HepG2 (cell line): Measurements from ENCODE around the gene ZSCAN31. TPM values are rescaled to one million over a fixed set of nuclear protein-coding genes. Genes with fewer than 3 reads are reported as not detected.

Experiments used
- AGO1 ChIP-seq: fragments of 200-400 bp; formaldehyde crosslinking; IDR thresholded peaks from 2 replicates; pipeline ENCODE4 v1.6.1; 2017; ENCODE audit warnings: mild to moderate bottlenecking, low read depth, low read length, moderate library complexity; ENCODE audit not compliant: poor library complexity, severe bottlenecking
- CC2D1A ChIP-seq: sonication (generic); formaldehyde crosslinking; IDR thresholded peaks from 2 replicates; pipeline ENCODE4 v1.8.1; 2023; ENCODE audit warnings: mild to moderate bottlenecking, missing genetic modification reagents
- EEA1 ChIP-seq: sonication (generic); formaldehyde crosslinking; IDR thresholded peaks from 2 replicates; pipeline ENCODE4 v1.5.1; 2020; ENCODE audit warnings: mild to moderate bottlenecking, missing genetic modification reagents, borderline replicate concordance
- ELF1 ChIP-seq: sonication (generic); formaldehyde crosslinking; IDR thresholded peaks from 2 replicates; pipeline ENCODE4 v1.4.0; 2020; ENCODE audit warnings: missing genetic modification reagents
- FOXK2 ChIP-seq: fragments of 450-650 bp; IDR thresholded peaks from 2 replicates; pipeline ENCODE4 v1.6.1; 2016
- MBD4 ChIP-seq: IDR thresholded peaks from 2 replicates; pipeline ENCODE4 v1.6.1; 2012; ENCODE audit warnings: low read length, inconsistent platforms, borderline replicate concordance
- NPAS2 ChIP-seq: sonication (generic); formaldehyde crosslinking; IDR thresholded peaks from 2 replicates; pipeline ENCODE4 v1.8.0; 2022; ENCODE audit warnings: mild to moderate bottlenecking, missing genetic modification reagents, borderline replicate concordance
- SATB2 ChIP-seq: sonication (generic); formaldehyde crosslinking; IDR thresholded peaks from 2 replicates; pipeline ENCODE4 v1.5.0; 2020; ENCODE audit warnings: missing genetic modification reagents
- SIN3A ChIP-seq: IDR thresholded peaks from 2 replicates; pipeline ENCODE4 v1.6.1; 2011; ENCODE audit warnings: low read depth, mild to moderate bottlenecking, control low read depth, low read length, borderline replicate concordance
- U2AF2 ChIP-seq: fragments of 200-400 bp; formaldehyde crosslinking; IDR thresholded peaks from 2 replicates; pipeline ENCODE4 v1.6.1; 2017; ENCODE audit warnings: low read depth, mild to moderate bottlenecking, low read length
- ZNF83 ChIP-seq: sonication (generic); formaldehyde crosslinking; IDR thresholded peaks from 2 replicates; pipeline ENCODE4 v1.4.0; 2020; ENCODE audit warnings: missing genetic modification reagents, mild to moderate bottlenecking, borderline replicate concordance
- ZSCAN30 ChIP-seq: sonication (generic); formaldehyde crosslinking; IDR thresholded peaks from 2 replicates; pipeline ENCODE4 v1.5.0; 2020; ENCODE audit warnings: mild to moderate bottlenecking, missing genetic modification reagents
- polyA plus RNA-seq, 8 experiments: library from polyadenylated mRNA; depleted of rRNA in 3 of 8; stranded (reverse) in 7 of 8; unstranded in 1 of 8; fragments of >200 nt; fragmentation: Illumina TruSeq in 4 of 8; extraction: Trizol in 4 of 8; gene quantifications; 2 replicates each; pipeline versions ENCODE4 v1.2.1 to v1.2.3, GENCODE V29; 2011 to 2016; ENCODE audit warnings: low read depth in 4 of 8, missing spikeins in 1 of 8, mixed read lengths in 1 of 8; ENCODE audit not compliant: insufficient read depth in 1 of 8
- total RNA-seq, 5 experiments: library from RNA; depleted of rRNA; stranded (reverse); fragments of >200 nt; fragmentation: Illumina TruSeq; extraction: Trizol; gene quantifications; 2 replicates each; pipeline ENCODE4 v1.2.3, GENCODE V29; 2016; ENCODE audit warnings: low read depth in 1 of 5
- TF ChIP-seq, protein P1 (sequence below): IDR thresholded peaks from 2 replicates; pipeline ENCODE4 v1.6.1; 2018; ENCODE audit warnings: missing genetic modification reagents, mild to moderate bottlenecking, missing compliant biosample characterization
- TF ChIP-seq, protein P2 (sequence below): sonication (generic); formaldehyde crosslinking; IDR thresholded peaks from 2 replicates; pipeline ENCODE4 v1.9.0; 2021; ENCODE audit warnings: missing genetic modification reagents, borderline replicate concordance
- TF ChIP-seq, protein P3 (sequence below): sonication (generic); formaldehyde crosslinking; IDR thresholded peaks from 2 replicates; pipeline ENCODE4 v1.4.0; 2020; ENCODE audit warnings: mild to moderate bottlenecking, missing genetic modification reagents
- TF ChIP-seq, protein P4 (sequence below): sonication (generic); formaldehyde crosslinking; IDR thresholded peaks from 2 replicates; pipeline ENCODE4 v1.4.0; 2020; ENCODE audit warnings: missing genetic modification reagents

Gene ZSCAN31
- total and polyA plus RNA-seq, 2 of the 13 experiments (the other 11 are each of a cell fraction or from before 2014, with no cell fraction given), result 5.3 to 6.2 TPM

DNA sequence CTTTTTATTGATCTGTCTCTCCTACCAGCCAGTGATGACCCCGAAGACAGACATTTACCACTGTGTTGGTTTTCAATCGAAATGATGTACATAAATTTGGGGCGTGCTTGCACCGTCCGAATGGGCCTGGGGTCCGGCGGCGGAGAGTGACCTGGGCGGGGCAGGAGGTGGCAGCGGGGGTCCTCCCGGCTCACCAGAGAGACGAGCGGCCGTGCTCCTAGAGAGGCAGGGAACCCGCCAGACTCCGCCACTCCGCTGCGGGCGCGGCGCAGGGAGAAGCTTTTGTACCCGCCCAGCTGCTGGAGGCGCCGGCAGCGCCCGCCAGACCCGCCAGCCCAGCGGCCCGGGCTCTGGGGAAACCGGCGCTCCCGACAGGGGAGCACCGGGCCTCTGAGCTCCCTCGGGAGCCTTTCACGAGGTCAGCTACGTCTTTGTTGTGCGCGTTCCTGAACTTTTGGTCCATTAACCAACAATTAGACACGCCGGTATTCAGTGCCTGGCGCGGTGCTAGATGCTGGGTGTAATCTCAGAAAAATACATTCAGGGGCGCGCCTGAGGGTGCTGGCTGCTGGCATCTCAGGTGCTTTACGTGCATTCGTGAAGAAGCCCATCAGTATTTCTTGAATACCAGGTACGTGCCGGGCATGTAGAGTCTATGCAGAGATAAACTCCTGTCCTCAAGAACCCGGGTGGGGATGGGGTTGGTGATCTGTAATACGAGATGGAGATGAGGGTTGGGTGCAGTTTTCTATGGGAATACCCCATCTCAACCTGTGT is 54.5 kb downstream of the ZSCAN31 start, which contains the start of gene PGBD1 (continued):
- TF ChIP-seq, protein P1, sequence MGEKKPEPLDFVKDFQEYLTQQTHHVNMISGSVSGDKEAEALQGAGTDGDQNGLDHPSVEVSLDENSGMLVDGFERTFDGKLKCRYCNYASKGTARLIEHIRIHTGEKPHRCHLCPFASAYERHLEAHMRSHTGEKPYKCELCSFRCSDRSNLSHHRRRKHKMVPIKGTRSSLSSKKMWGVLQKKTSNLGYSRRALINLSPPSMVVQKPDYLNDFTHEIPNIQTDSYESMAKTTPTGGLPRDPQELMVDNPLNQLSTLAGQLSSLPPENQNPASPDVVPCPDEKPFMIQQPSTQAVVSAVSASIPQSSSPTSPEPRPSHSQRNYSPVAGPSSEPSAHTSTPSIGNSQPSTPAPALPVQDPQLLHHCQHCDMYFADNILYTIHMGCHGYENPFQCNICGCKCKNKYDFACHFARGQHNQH, result peak; percentile 81; the same call in 1 of the 2 replicates
- no peak for TF ChIP-seq EEA1 (CRISPR knock-in tag)
- peak; percentile 48; the same call in 1 of the 2 replicates for TF ChIP-seq ELF1 (CRISPR knock-in tag)
- no peak for TF ChIP-seq MBD4
- no peak for TF ChIP-seq AGO1
- TF ChIP-seq SATB2 (CRISPR knock-in tag), result 0 out of 2 replicates have a peak, but pooled peaks have one; percentile 73
- TF ChIP-seq NPAS2, result no peak
- TF ChIP-seq FOXK2, result no peak
- no peak for TF ChIP-seq CC2D1A (CRISPR knock-in tag)
- TF ChIP-seq U2AF2, result no peak
- peak; percentile 83; the same call in 1 of the 2 replicates for TF ChIP-seq SIN3A
- TF ChIP-seq, protein P2, sequence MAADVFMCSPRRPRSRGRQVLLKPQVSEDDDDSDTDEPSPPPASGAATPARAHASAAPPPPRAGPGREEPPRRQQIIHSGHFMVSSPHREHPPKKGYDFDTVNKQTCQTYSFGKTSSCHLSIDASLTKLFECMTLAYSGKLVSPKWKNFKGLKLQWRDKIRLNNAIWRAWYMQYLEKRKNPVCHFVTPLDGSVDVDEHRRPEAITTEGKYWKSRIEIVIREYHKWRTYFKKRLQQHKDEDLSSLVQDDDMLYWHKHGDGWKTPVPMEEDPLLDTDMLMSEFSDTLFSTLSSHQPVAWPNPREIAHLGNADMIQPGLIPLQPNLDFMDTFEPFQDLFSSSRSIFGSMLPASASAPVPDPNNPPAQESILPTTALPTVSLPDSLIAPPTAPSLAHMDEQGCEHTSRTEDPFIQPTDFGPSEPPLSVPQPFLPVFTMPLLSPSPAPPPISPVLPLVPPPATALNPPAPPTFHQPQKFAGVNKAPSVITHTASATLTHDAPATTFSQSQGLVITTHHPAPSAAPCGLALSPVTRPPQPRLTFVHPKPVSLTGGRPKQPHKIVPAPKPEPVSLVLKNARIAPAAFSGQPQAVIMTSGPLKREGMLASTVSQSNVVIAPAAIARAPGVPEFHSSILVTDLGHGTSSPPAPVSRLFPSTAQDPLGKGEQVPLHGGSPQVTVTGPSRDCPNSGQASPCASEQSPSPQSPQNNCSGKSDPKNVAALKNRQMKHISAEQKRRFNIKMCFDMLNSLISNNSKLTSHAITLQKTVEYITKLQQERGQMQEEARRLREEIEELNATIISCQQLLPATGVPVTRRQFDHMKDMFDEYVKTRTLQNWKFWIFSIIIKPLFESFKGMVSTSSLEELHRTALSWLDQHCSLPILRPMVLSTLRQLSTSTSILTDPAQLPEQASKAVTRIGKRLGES (CRISPR knock-in tag), result no peak
- TF ChIP-seq, protein P3, sequence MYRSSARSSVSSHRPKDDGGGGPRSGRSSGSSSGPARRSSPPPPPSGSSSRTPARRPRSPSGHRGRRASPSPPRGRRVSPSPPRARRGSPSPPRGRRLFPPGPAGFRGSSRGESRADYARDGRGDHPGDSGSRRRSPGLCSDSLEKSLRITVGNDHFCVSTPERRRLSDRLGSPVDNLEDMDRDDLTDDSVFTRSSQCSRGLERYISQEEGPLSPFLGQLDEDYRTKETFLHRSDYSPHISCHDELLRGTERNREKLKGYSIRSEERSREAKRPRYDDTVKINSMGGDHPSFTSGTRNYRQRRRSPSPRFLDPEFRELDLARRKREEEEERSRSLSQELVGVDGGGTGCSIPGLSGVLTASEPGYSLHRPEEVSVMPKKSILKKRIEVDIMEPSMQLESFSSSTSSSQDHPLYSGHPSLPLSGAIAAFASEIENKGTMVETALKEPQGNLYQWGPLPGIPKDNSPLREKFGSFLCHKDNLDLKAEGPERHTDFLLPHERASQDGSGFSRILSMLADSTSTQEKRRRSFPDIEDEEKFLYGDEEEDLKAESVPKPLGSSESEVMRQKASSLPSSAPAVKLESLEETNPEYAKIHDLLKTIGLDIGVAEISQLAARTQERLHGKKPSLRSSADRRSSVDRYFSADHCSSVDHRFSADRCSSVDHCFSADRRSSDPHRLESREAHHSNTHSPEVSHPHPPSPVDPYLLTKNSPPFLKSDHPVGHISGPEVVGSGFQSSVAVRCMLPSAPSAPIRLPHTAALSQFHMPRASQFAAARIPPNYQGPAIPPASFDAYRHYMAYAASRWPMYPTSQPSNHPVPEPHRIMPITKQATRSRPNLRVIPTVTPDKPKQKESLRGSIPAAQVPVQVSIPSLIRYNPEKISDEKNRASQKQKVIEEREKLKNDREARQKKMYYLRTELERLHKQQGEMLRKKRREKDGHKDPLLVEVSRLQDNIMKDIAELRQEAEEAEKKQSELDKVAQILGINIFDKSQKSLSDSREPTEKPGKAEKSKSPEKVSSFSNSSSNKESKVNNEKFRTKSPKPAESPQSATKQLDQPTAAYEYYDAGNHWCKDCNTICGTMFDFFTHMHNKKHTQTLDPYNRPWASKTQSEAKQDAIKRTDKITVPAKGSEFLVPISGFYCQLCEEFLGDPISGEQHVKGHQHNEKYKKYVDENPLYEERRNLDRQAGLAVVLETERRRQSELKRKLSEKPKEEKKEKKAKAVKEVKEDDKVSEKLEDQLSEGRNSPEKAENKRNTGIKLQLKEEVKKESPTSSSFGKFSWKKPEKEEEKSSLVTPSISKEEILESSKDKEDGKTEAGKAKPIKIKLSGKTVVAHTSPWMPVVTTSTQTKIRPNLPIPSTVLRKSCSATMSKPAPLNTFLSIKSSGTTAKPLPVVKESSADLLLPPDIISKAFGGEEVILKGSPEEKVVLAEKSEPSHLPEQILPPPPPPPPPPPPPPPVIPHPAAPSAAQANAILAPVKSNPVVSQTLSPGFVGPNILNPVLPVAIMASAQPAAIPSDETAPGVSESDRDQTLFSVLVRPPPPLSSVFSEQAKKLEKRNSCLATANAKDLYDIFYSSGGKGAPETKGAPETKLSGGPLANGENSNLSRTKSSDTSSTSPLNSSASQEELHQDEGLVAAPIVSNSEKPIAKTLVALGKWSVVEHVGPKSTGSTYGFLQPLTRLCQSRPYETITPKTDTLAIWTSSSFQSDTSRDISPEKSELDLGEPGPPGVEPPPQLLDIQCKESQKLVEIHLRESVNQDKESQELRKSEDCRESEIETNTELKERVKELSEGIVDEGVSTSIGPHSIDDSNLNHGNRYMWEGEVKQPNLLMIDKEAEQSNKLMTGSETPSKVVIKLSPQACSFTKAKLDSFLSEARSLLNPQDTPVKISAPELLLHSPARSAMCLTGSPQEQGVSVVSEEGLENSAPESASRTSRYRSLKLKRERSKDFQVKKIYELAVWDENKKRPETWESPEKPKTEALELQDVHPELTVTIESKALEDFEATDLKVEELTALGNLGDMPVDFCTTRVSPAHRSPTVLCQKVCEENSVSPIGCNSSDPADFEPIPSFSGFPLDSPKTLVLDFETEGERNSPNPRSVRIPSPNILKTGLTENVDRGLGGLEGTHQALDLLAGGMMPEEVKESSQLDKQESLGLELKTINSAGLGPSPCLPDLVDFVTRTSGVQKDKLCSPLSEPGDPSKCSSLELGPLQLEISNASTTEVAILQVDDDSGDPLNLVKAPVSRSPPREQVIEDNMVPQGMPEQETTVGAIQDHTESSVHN (CRISPR knock-in tag), result peak; percentile 43; the same call in 1 of the 2 replicates
- TF ChIP-seq, protein P4, sequence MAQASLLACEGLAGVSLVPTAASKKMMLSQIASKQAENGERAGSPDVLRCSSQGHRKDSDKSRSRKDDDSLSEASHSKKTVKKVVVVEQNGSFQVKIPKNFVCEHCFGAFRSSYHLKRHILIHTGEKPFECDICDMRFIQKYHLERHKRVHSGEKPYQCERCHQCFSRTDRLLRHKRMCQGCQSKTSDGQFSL, result no peak
- TF ChIP-seq ZNF83, result no peak; the same call in 1 of the 2 replicates
- no peak for TF ChIP-seq ZSCAN30 (CRISPR knock-in tag)
